OCI-LY1 (cell line): ENCODE results near the gene VMP1.

Source experiments
- CTCF ChIP-seq: fragments of 200-600 bp; sonication (generic), shearing (Covaris generic); IDR thresholded peaks from 2 replicates; pipeline ENCODE4 v1.5.1; 2017; ENCODE audit warnings: mild to moderate bottlenecking, antibody characterized with exemption, low read length, moderate library complexity, mixed read lengths
- EZH2 ChIP-seq: fragments of 200-600 bp; sonication (generic), shearing (Covaris generic); IDR thresholded peaks from 2 replicates; pipeline ENCODE4 v1.8.0; 2017; ENCODE audit warnings: borderline replicate concordance, mixed run types, mild to moderate bottlenecking, antibody characterized with exemption, low read length, moderate library complexity, mixed read lengths

GRCh38 chr17:59844884-59845594 is 137.6 kb downstream of the VMP1 start:
- no peak for TF ChIP-seq CTCF
- no peak for TF ChIP-seq EZH2
